DMS53 treated with DMSO at 0.1 percent for 48 hours (cell line): ENCODE data around the gene RPTOR.
"Not testable (repeated sequence)": the region's sequence is repeated elsewhere in the genome, so short reads cannot be mapped to it uniquely, and the experiment has no call there.

Source experiments
- DNase-seq: peaks from one replicate; lab custom pipeline; 2025; ENCODE audit not compliant: unreplicated experiment; lab: John Stamatoyannopoulos, UW

The RPTOR gene

GRCh38 chr17:80737106-80738019 is 192.7 kb downstream of the RPTOR start:
- no peak for DNase-seq

DNA sequence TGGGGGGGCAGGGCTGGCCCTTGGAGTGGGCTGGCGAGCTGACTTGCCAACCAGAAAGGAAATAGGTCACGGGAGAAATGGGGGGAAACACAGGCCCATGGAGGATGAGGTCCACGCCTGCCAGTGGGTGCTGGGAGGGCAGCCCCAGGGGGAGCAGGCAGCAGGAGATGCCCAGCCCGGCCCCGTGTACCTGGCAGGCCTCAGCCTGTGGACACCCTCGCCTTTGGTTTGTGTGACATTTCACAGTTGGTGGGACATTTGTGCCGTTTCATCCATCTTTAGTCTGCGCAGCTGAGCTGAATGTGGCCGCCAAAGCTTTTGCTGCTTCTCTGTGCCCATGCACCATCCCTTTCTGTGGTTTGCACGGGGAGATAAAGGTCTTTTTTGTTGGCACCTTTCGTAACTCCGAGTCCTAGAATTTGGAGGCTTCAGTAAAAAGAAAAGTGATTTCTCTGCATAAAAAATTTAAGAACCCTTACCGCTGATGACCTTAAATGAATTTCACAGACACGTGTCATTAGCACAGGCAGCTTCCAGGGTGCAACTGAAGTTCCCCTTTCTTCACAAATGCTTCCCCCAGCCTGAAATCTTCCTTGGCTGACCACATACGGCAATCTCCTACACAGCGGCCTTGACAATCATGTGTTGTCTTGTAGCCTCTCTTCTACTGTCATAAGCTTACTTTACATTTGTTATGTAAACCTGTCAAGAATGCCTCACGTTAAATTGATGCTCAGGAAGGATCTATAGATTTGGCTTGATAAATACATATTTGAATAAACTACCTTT is 193.6 kb downstream of the RPTOR start:
- no peak for DNase-seq

DNA sequence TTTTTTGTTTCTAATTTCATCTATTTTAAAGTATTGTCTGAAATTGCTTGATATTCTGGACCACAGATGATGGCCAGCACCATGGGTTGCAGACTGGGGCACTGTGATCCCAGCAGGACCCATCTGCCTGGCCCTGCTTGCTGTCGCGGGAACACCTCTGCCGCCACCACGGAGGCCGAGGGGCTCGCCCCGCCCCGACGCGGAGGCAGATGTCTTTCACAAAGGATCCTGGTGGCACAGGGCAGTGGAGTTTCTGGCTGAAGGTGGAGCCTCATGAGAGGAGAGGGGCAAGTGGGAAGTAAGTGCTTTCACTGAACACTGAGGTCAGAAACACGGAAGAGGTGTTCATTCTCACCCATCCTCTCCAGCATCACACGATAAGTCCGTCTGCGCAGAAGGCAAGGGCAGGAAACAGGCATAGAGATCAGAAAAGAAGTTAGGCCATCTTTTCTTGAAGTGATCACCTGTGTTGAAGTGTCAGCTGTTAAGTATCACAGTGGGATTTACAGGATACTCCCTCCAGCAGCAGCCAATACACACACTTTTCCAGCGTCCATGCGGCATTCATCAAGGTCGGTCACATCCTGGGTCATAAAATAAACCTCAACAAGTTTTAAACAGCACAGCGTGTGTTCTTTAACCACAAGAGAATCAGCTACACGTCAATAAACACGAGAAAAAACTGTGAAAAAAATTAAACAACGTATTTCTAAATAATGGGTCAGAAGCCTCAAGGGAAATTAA is 194.5 kb downstream of the RPTOR start:
- no peak for DNase-seq

DNA sequence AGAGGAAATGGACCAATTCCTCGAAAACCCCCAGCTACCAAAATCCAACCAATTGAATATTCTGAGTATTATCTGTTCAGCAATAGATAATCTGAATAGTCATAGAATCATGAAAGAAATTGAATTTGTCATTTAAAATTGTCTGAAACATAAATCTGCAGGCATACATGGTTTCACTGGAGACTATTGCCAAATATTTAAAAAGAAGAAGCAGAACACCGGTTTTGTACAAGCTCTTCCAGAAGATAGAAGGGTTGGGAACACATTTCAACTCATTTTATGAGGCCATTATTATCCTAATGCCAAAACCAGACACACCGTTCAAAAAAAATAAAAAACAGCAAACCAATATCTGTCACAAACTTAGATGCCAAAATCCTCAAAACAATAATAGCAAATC is 195.5 kb downstream of the RPTOR start:
- no peak for DNase-seq

- no peak for DNase-seq
These were observed 197.5 kb downstream of the RPTOR start for GRCh38 chr17:80742091-80742490.

GRCh38 chr17:80742581-80743180 is 198.0 kb downstream of the RPTOR start:
- DNase-seq, result no peak

DNA sequence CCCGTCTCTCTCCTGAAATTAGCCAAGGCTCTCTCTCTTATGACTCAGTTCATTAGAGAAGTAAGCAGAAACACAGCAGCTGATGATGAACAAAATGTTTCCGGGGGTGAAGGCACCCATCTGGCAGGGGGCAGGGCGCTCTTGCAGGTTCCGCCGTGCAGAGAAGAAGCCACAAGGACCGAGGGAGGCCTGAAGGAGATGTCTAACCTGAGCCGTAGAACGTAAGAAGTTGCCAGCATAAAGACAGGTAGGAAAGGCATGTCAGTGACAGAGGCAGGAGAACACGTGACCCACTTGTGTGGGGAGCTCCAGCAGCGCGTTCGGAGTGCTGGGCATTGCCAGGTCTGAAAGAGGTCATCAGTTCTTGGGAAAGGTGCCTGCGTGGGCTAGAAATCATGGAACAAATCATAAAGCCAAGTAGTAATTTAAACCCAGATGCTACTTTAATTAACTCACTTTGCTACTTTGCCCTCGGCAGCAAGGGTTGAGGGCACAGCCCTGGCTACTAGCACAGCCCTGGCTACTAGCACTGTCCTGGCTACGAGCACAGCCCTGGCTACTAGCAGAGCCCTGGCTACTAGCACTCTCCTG is 198.6 kb downstream of the RPTOR start:
- no peak for DNase-seq

DNA sequence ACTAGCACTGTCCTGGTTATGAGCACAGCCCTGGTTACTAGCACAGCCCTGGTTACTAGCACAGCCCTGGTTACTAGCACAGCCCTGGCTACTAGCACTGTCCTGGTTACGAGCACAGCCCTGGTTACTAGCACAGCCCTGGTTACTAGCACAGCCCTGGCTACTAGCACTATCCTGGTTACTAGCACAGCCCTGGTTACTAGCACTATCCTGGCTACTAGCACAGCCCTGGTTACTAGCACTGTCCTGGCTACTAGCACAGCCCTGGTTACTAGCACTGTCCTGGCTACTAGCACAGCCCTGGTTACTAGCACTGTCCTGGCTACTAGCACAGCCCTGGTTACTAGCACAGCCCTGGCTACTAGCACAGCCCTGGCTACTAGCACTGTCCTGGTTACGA is 199.3 kb downstream of the RPTOR start:
- not testable (repeated sequence) for DNase-seq

DNA sequence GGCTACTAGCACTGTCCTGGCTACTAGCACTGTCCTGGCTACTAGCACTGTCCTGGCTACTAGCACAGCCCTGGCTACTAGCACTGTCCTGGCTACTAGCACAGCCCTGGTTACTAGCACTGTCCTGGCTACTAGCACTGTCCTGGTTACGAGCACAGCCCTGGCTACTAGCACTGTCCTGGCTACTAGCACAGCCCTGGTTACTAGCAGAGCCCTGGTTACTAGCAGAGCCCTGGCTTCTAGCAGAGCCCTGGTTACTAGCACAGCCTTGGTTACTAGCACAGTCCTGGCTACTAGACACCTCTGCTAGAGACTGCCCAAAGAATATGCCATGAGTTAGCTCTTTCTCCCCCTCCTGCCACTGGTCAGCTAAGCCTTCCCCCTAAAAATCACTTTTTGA is 200.1 kb downstream of the RPTOR start:
- not testable (repeated sequence) for DNase-seq

DNA sequence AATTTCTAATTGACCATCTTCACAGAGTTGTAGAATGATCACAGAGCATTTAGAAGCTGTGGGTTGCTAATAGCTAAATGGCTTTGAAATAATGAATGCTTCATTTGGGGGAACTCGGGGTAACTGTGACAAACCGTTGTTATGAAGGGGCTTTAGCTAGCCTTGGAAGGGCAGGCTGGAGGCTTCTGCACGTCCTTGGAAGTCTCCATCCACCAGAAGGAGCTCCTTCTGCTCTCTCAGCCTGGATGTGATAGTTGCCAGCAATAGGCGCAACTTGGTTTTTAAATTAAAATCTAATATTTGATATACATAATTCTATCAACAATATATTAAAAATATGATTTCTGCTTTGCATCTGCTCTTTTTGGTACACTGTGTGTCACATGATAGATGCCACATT is 200.5 kb downstream of the RPTOR start:
- no peak for DNase-seq

DNA sequence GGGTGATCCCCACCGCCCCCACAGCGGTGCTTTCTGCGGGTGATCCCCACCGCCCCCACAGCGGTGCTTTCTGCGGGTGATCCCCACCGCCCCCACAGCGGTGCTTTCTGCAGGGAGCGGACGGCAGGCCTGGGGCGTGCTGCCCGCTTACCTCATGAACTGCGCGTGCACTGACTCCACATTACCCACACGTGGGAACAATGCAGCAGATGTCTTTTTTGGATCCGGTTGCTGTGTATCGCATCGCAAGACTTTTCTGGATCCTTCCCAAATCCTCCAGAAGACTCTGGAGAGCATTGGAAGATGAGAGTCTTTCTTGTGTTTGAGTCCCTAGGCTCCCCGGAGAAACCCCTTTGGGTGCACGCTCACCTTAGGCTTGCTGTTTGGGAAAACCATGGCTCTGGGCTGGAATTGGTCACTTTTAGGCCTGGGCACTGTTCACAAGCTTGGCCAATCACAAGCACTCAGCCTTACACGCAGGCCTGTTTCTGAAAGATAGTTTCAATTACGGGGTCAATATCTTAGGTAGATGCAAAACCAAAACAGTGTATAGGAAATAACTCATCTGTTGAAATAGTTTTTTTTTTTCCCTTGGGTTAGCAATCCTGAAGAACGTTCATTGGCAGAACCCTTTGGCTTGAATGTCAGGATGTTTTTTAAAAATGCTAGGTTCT is 201.8 kb downstream of the RPTOR start:
- DNase-seq, result no peak

DNA sequence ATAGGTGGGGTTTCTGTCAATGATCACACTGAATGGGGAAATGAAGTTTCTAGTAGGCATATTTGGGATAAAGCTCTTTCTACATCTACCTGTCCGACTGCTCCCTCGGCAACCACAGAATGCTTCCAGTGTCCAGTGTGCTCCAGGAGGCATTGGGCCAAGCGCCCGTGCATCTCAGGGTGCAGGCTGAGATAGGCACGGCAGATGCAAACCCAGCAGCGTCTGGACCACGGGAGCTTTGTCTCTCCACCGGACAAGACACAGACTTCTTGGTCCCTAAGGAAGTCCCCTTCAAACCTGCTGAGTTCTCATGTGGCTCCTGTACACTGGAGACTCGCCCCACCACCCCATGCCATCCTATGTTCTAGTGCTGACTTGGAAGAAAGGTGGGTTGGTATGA is 202.8 kb downstream of the RPTOR start:
- DNase-seq, result no peak

- DNase-seq, result no peak
These were observed 205.0 kb downstream of the RPTOR start for GRCh38 chr17:80749611-80750010.

DNA sequence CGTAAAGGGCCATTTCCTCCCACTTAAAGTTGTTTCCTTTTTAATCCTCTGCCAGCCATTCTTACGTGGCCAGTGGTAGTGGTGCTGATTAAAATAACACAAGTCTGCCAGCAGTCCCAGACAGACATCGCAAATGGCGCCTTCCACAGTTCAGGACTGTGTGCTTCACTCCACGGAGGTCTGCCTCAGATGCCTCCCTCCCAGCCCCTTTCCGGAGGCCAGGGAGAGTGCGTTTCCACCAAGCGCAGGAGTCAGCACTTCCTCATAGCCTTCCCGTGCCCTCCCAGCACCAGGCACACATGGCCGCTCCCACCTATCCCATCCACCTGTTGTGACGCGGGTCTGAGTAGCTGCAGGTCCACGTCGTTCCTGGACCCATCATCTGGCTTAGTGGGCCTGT is 205.6 kb downstream of the RPTOR start:
- DNase-seq, result no peak

DNA sequence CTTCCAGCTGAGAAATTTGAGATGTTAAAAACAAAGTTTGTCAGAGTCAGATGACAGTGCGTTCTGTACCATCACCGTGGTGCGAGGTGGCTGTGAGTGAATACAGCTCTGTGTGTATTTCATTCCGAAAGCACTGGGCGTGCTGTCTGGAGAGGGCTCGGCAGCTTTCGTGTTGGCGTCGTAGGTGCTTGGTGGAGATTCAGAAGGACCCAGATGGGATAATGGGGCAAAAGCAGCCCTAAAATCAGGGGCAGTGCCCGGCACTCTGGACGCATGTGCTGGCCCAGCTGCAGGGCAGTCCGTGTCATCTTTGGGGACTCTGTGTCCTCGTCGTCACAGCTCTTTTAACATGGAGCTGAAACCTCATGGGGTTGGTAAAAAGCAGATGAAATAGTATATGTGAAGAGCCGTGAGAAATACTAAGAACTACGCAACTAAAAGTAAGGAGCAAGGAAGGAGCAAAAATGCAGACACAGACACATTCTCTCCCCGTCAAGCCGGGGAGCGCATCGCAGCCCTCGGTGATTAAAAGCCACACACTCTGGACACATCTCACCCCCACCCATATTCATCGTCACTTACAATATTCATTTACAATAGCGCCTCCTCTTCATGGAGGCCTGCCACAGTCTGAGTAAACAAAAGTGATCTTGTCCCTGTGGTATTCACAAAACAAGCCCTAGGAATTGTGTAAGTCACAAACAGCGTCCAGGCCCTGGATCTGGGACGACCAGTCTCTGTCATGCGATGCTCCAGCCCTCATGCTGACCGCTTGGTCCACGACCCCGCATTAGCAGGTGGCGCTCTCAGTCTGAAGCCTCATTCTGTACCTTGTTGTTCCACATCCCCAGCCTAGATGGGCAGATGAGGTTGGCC is 206.7 kb downstream of the RPTOR start:
- DNase-seq, result no peak

- no peak for DNase-seq
These were observed 207.4 kb downstream of the RPTOR start for GRCh38 chr17:80751946-80752581.

DNA sequence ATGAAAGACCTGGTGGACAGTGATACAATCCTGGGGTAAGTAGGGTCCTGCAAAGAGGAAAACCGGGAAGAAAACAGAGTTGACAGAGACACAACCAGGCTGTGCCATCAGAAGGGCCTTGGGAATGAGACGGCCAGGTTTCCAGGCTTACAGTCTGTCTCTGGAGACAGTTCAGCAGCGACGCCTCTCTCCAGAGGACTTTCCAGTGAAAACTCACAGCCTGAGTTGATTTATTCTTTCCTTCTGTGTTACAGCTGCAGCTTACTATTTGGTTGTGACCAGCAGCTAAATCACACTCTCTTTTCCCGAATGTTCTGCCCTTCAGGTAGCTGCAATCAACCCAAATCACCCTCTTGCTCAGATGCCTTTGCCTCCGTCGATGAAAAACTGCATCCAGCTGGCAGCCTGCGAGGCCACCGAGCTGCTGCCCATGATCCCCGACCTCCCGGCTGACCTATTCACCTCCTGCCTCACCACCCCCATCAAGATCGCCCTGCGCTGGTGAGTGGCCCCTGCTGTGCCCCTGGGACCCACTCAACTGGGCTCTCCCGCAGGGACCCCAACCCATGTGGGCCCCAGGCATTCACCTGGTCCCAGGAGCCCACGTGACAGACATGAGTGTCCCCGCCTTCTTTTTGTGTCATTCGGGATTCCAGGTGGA is 209.2 kb downstream of the RPTOR start:
- no peak for DNase-seq

GRCh38 chr17:80754846-80755245 is 210.2 kb downstream of the RPTOR start:
- DNase-seq, result no peak
